Astrocyte of the spinal cord (primary cell): ENCODE data around the gene BLID.

Experiments used
- DNase-seq: peaks from one replicate; pipeline ENCODE4 v3.0.0; 2011; ENCODE audit warnings: low read depth, low spot score
- H3K4me3 ChIP-seq: 2 replicates; pipeline ENCODE4 v1.5.1; 2011; ENCODE audit warnings: low read depth, mild to moderate bottlenecking, low read length, moderate library complexity
- in situ Hi-C: cut with HindIII; loops from 2 replicates; pipeline ENCODE4 v1.10.0; 2017; ENCODE audit warnings: low sequenced_read_pairs
- TF ChIP-seq, protein P1 (sequence below): IDR thresholded peaks from 2 replicates; pipeline ENCODE4 v1.5.1; 2012; ENCODE audit warnings: low read depth, mild to moderate bottlenecking, low read length, inconsistent platforms

Gene BLID

DNA sequence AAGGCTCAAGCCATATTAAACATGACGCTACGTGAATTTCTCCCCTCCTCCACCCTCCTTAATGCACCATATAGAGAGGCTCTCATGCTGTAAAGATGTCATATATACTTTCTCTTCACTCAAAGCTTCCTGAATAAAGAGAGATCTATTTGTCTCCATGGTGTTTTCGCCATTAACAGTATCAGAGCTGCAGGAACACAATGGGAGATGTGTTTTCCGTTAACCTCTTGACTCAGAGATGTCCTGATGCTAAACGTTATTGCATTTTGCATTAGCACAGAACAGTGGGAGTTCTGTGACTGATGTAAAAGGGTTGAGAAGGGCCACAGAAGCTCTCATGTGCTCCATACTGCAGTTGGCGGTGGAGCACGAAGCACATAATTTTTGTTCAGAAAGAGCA, 25.7 kb upstream of the BLID start:
- no peak overlapping the region for H3K4me3 ChIP-seq
- in situ Hi-C loops, result no loop called here
- no peak for DNase-seq
- TF ChIP-seq, protein P1, sequence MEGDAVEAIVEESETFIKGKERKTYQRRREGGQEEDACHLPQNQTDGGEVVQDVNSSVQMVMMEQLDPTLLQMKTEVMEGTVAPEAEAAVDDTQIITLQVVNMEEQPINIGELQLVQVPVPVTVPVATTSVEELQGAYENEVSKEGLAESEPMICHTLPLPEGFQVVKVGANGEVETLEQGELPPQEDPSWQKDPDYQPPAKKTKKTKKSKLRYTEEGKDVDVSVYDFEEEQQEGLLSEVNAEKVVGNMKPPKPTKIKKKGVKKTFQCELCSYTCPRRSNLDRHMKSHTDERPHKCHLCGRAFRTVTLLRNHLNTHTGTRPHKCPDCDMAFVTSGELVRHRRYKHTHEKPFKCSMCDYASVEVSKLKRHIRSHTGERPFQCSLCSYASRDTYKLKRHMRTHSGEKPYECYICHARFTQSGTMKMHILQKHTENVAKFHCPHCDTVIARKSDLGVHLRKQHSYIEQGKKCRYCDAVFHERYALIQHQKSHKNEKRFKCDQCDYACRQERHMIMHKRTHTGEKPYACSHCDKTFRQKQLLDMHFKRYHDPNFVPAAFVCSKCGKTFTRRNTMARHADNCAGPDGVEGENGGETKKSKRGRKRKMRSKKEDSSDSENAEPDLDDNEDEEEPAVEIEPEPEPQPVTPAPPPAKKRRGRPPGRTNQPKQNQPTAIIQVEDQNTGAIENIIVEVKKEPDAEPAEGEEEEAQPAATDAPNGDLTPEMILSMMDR, result no peak

GRCh38 chr11:122140500-122140899, 24.5 kb upstream of the BLID start:
- DNase-seq, result peak; percentile 85
- in situ Hi-C loops, result no loop called here

DNA sequence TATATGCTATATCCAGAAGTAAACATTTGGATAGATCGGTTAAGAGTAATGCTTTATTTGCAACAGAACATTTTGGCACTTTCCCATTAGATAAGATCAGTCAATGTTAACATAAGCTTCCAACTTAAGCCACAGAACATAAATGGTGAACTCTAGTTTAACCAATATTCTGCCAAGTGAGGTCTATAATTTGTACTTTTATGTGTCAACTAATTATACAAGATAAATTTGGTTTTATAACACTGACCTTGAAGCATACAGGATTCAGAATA, 23.5 kb upstream of the BLID start:
- TF ChIP-seq, protein P1, result no peak
- in situ Hi-C loops, result no loop called here

More at GRCh38 chr11:122140500-122140899, 24.5 kb upstream of the BLID start:
- H3K4me3 ChIP-seq, result no peak overlapping the region
- TF ChIP-seq, protein P1, result no peak

DNA sequence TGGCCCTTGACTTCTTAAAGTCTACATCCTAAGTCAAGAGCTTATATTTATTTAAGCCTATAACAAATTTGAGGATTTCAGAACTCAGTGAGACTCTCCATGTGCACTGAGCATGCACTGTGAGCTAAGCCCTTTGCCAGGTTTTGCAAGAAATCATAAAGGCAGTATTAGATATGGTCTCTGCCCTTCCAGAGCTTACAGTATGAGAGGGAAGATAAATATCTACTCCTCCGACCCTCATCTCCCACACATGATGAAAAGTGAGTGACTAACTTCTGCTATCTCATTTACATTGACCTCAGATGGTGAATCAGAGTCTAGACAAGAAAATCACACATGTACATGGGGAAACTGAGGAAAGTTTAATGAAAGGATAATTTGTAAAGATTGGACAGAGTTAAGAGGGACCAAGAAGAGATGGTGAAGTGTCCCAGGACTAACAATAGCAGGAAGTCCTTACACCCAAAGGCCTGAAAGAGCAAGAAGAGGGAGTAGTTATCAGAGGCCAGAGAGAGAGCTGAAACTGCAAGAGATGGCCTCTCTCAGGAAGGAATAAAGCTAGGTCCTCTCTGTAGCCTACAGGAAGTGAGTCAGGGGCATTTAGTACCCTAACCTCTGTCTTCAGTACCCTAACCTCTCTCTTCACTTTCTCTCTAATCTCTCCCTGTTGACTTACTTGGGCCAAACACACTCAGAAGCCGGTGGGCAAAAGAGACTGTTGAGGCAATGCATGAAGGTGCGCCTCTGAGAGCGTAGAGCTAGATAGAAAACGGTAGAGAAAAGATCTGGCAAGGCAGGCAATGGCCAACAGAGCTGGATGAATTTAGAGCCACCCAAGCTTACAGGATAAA, 23.0 kb upstream of the BLID start:
- DNase-seq, result no peak
- no peak overlapping the region for H3K4me3 ChIP-seq
- TF ChIP-seq, protein P1, result no peak
- in situ Hi-C loops, result no loop called here

More for the DNA sequence above, 23.5 kb upstream of the BLID start:
- H3K4me3 ChIP-seq, result no peak overlapping the region
- no peak for DNase-seq

GRCh38 chr11:122137078-122137793, 21.2 kb upstream of the BLID start:
- TF ChIP-seq, protein P1, result no peak
- peak; percentile 91 for DNase-seq
- in situ Hi-C loops, result no loop called here
- no peak overlapping the region for H3K4me3 ChIP-seq

- in situ Hi-C loops, result no loop called here
- TF ChIP-seq, protein P1, result no peak
- DNase-seq, result no peak
- no peak overlapping the region for H3K4me3 ChIP-seq
Observed at GRCh38 chr11:122131126-122131525, 15.1 kb upstream of the BLID start.
